HG02970 (cell line): Measurements from ENCODE around the gene SULT2B1.
A peak's percentile ranks its signal among the peaks of the same experiment; 100 is the strongest.
"Not testable (repeated sequence)": the region's sequence is repeated elsewhere in the genome, so short reads cannot be mapped to it uniquely, and the experiment has no call there.

Experiments
- ATAC-seq: cut with Tn5 transposase; IDR thresholded peaks from one replicate; pipeline ENCODE4 v1.9.1; 2021; ENCODE audit warnings: mild to moderate bottlenecking, moderate library complexity, moderate number of reproducible peaks; ENCODE audit not compliant: unreplicated experiment, low FRiP score

The SULT2B1 gene

GRCh38 chr19:48631225-48631624, 79.3 kb downstream of the SULT2B1 start:
- ATAC-seq: no peak

GRCh38 chr19:48632286-48632685, 80.3 kb downstream of the SULT2B1 start:
- ATAC-seq: not testable (repeated sequence)

GRCh38 chr19:48632692-48633147, 80.7 kb downstream of the SULT2B1 start:
- ATAC-seq: no peak

- ATAC-seq: no peak
Observed at GRCh38 chr19:48633148-48634035, 81.4 kb downstream of the SULT2B1 start.

- no peak for ATAC-seq
Observed at GRCh38 chr19:48634036-48634342, 82.0 kb downstream of the SULT2B1 start.

- ATAC-seq: peak; percentile 35
Observed at GRCh38 chr19:48634424-48635262, 82.7 kb downstream of the SULT2B1 start.

GRCh38 chr19:48635263-48635965, 83.4 kb downstream of the SULT2B1 start:
- ATAC-seq: no peak

- no peak for ATAC-seq
Observed at GRCh38 chr19:48635966-48636858, 84.2 kb downstream of the SULT2B1 start.

- no peak for ATAC-seq
Observed at GRCh38 chr19:48636859-48637448, 85.0 kb downstream of the SULT2B1 start, which contains the start of gene DBP. Gene DBP, minus strand, starts transcription at chr19:48637379. Its CDS starts 385 bp downstream, at chr19:48636994.

GRCh38 chr19:48637449-48637947, 85.5 kb downstream of the SULT2B1 start:
- peak; percentile 62 for ATAC-seq

GRCh38 chr19:48637948-48638830, 86.2 kb downstream of the SULT2B1 start:
- no peak for ATAC-seq

- no peak for ATAC-seq
Observed at GRCh38 chr19:48638831-48639381, 86.9 kb downstream of the SULT2B1 start.

- ATAC-seq: no peak
Observed at GRCh38 chr19:48639483-48640375, 87.8 kb downstream of the SULT2B1 start.

- ATAC-seq: no peak
Observed at GRCh38 chr19:48641850-48642249, 89.9 kb downstream of the SULT2B1 start.

- no peak for ATAC-seq
Observed at GRCh38 chr19:48642862-48643261, 90.9 kb downstream of the SULT2B1 start.

- ATAC-seq: no peak
Observed at GRCh38 chr19:48644355-48644754, 92.4 kb downstream of the SULT2B1 start.
